Right cardiac atrium (tissue), 5 donors: ENCODE results near the gene HKDC1. TPM values are rescaled to one million over a fixed set of nuclear protein-coding genes. Genes with fewer than 3 reads are reported as not detected.

ENCODE experiments used
- ATAC-seq, 2 donors: fragments of 200-7000 bp; cut with Tn5 transposase; one replicate each; pipeline versions ENCODE4 v1.8.0 to v1.9.1; 2020; ENCODE audit warnings: moderate library complexity in 2 of 2, mild to moderate bottlenecking in 1 of 2
- DNase-seq, 3 donors: peaks; one replicate each; pipeline ENCODE4 v3.0.0-alpha.2; 2020
- H3K27ac ChIP-seq: one replicate; pipeline ENCODE4 v1.5.1; 2013; ENCODE audit warnings: mild to moderate bottlenecking, low read length, control low read depth, moderate library complexity
- H3K27me3 ChIP-seq: one replicate; pipeline ENCODE4 v1.6.1; 2013; ENCODE audit not compliant: control insufficient read depth, insufficient read depth
- H3K4me1 ChIP-seq: one replicate; pipeline ENCODE4 v1.6.1; 2013; ENCODE audit warnings: low read length; ENCODE audit not compliant: control insufficient read depth, insufficient read depth
- H3K4me3 ChIP-seq: one replicate; pipeline ENCODE4 v1.5.1; 2013; ENCODE audit warnings: low read length, control low read depth
- H3K9me3 ChIP-seq: one replicate; pipeline ENCODE4 v1.6.1; 2013; ENCODE audit warnings: low read length; ENCODE audit not compliant: control insufficient read depth
- WGBS: extraction: QIAGEN DNeasy Blood & Tissue Kit; methylation state at CpG from one replicate; pipeline ENCODE4 v1.1.7; 2013; 5-methylcytosine and 5-hydroxymethylcytosine counted together
- intact Hi-C, 4 donors: fragments of 100-400 bp; cut with DNase I; formaldehyde crosslinking; loops; one replicate each; pipeline versions ENCODE4 v1.11.0 to v1.14.0; 2022 to 2023
- polyA plus RNA-seq: library from polyadenylated mRNA; stranded (reverse); fragments of 200-250 nt; gene quantifications from one replicate; pipeline ENCODE4 v1.2.3, GENCODE V29; 2013
- total RNA-seq, 4 donors: library from RNA; stranded (reverse); fragmentation: NEBNext Ultra II Directional; extraction: Animal tissue kit (Norgen Biotek cat#: 25700); gene quantifications; one replicate each; pipeline ENCODE4 v1.2.1, GENCODE V29; 2021
- donor health status: healthy with polysubstance abuse.
- donor health status: DM: no; HTN: yes; CAD: no.
- donor health status: DM: no; HTN: no; CAD: no.
- donor health status: DM: no; HTN: yes; CAD: no; lungs with severe emphysema.
- donor health status: DM: yes; HTN: yes; CAD: no.

The HKDC1 gene
- total and polyA plus RNA-seq, 5 donors, result 0.05 to 0.42 (median 0.15) TPM; not detected in 2

DNA sequence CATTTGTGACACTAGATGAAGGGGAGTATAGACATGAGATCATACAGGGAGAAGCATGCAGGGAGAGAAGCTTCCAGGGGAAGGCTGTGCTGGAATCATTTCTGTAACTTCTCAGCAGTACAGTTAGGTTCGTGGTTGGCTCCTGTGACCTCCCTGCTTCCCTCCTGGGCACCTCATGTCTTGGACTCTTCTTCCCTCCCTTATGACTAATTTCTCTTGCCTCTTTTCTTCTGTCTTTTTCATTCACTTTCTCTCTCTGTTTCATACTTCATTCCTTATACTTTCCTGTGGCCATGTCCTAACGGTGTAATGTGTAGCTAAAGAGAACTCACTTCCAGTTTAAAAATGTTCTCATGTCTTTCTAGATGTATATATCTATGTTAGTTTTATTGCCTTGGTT is 19.1 kb upstream of the HKDC1 start:
- ATAC-seq (no peak), DNase-seq (no peak)
- no peak overlapping the region for H3K4me3 ChIP-seq
- H3K4me1 ChIP-seq, result no peaks in the 10 kb centered on the region
- no peak overlapping the region for H3K27ac ChIP-seq
- no peaks in the 10 kb centered on the region for H3K27me3 ChIP-seq
- intact Hi-C loops, result no loop called here
- no peaks in the 10 kb centered on the region for H3K9me3 ChIP-seq
- 76% methylated on average over 2 of the region's 2 CpGs for WGBS

DNA sequence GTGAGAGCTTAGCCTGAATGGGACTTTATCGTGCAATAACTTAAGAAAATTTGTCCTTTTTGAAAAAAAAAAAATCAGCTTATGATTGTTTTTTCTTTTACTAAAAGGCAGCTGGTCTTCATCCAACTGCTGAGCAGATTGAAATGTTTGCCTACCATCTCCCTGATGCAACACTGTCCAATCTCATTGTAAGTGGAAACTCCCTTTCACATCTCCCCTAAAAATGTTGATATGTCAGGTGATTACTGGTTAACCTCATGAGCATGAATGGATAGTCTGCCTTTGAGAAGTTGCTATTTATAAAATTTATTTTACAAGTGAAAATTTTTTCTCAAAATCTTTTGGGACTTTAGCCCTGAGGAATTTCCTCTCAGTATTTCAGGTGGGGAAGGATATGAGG is 17.8 kb upstream of the HKDC1 start:
- intact Hi-C loops, result no loop called here
- Histone ChIP-seq H3K4me3 (no peak overlapping the region), H3K4me1 (no peaks in the 10 kb centered on the region), H3K9me3 (no peaks in the 10 kb centered on the region), H3K27ac (no peak overlapping the region), H3K27me3 (no peaks in the 10 kb centered on the region)
- DNase-seq (no peak), ATAC-seq (no peak)
- 86% methylated on average over 1 of the region's 1 CpG for WGBS

DNA sequence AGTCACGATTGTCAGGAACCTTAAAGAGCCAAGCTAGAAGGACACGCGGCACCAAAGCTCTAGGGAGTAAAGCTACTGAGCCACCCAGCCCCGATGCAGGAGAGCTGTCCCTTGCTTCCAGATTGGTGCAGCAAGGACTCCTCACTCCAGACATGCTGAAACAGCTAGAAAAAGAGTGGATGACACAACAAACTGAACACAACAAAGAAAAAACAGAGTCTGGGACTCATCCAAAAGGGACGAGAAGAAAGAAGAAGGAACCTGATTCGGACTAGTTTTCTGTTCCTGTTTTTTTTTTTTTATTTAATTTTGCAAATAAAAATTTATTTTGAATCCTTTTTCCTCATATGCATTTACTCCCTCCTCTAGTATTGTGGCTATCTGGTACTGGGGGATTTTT is 11.4 kb upstream of the HKDC1 start:
- intact Hi-C loops, result no loop called here
- Histone ChIP-seq H3K27ac (no peak overlapping the region), H3K27me3 (no peaks in the 10 kb centered on the region), H3K4me3 (no peak overlapping the region), H3K4me1 (no peaks in the 10 kb centered on the region), H3K9me3 (no peaks in the 10 kb centered on the region)
- no peak for DNase-seq
- WGBS, result 85% methylated on average over 6 of the region's 6 CpGs
- ATAC-seq, result no peak

DNA sequence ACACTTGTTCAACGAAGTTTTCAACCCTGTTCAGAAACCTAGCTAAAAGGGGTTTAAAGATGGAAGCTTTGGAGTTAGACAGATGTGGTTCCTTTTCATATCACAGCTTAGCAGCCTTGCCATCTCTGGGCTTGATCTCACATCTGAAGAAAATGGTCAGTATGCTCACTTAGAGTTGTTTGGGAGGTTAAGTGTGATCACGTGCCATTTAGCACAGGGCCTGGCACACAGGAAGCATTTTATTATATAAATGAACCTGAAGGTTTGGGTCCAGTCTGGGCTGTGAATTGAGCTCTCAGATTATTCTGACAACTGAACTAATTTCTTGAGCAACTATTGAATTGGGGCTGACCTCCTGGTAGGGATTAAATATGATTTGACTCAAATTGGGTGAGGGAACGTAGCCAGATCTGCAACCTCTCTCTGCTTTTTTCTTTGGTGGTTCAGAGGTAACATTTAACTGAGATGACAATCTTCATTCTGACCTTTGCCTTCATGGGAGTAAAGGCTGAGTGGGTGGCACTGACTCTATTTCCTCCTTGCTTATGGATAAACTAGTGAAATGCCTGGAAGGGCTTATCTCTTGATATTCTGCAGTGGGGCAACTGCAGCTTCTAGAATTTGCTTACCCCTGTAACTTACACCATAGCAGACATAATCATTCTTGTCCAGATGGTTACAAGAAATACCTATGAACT is 10.2 kb upstream of the HKDC1 start:
- intact Hi-C loops, result no loop called here
- H3K27ac ChIP-seq, result no peak overlapping the region
- H3K27me3 ChIP-seq, result no peaks in the 10 kb centered on the region
- DNase-seq (no peak), ATAC-seq (no peak)
- no peaks in the 10 kb centered on the region for H3K9me3 ChIP-seq
- 81% methylated on average over 3 of the region's 3 CpGs for WGBS
- H3K4me3 ChIP-seq, result no peak overlapping the region
- H3K4me1 ChIP-seq, result no peaks in the 10 kb centered on the region

DNA sequence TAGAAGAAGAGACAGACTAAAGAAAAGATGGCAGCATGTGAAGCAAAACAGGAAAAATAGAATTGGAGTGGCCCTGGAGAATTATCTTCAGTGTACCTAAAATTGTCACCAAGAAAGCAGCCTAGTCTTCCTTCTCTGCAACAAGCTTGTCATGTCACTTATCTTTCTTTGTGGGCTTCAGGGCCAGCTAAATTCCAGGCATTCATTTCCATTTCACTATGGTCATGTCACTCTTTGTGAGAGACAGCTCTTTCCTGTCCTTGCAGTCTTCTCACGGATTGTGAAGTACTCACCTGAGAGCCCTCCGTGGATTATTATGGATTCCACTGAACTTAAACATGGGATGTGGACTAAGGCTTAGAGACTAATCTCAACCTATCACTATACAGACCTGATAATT is 9.0 kb upstream of the HKDC1 start:
- no peaks in the 10 kb centered on the region for H3K4me1 ChIP-seq
- no peak overlapping the region for H3K4me3 ChIP-seq
- H3K27ac ChIP-seq, result no peak overlapping the region
- H3K27me3 ChIP-seq, result no peaks in the 10 kb centered on the region
- WGBS, result 40% methylated on average over 2 of the region's 2 CpGs
- intact Hi-C loops, result no loop called here
- no peaks in the 10 kb centered on the region for H3K9me3 ChIP-seq
- ATAC-seq, result no peak
- no peak for DNase-seq

DNA sequence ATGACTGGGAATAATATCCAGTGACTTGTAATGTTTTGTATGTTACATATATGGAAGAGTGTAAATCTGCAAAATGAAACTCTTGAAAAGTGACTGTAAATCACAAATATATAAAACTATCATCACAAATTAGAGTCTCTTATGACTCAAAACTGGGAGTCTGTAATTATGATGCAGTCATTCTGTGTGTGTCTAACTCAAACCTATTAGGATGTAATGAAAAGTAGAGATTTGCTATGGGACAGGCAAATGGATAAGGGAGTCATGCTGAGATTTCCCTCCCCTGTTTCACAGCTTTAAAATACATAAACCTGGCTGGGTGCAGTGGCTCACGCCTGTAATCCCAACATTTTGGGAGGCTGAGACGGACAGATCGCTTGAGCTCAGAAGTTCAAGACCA is 8.6 kb upstream of the HKDC1 start:
- H3K27me3 ChIP-seq, result no peaks in the 10 kb centered on the region
- H3K4me3 ChIP-seq, result no peak overlapping the region
- no peaks in the 10 kb centered on the region for H3K4me1 ChIP-seq
- intact Hi-C loops, result no loop called here
- no peak for ATAC-seq
- H3K27ac ChIP-seq, result no peak overlapping the region
- no peak for DNase-seq
- WGBS, result 81% methylated on average over 3 of the region's 3 CpGs
- H3K9me3 ChIP-seq, result no peaks in the 10 kb centered on the region

DNA sequence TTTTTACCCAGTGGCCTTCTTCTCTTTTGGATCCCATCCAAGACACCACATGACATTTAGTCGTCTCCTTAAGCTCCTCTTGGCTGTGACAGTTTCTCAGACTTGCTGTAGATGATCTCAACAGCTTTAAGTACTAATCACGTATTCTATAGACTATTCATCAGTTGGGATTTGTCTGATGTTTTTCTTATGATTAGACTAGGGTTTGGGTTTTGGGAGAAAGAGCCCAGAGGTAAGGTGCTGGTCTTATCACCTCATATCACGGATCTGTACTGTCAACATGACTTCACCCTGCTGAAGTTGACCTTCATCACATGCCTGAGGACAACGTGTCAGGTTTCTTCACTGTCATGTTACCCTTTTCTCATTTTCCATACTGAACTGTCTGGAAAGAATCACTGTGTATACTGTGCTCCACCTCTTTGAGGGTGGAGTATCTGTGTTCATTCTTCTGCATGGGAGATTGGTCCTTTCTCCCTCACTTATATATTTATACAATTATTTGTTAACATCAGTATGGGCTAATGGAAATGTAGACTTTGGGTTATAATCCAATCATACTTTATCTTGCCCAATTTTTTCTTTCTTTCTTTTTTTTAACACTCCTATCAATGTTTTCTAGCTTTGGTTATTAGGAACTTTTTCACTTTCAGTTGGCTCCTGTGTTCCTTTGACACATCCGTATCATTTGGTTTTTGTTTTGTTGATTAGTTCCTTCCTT is 6.4 kb upstream of the HKDC1 start:
- Histone ChIP-seq H3K9me3 (no peaks in the 10 kb centered on the region), H3K4me1 (no peaks in the 10 kb centered on the region), H3K27me3 (no peaks in the 10 kb centered on the region), H3K27ac (no peak overlapping the region), H3K4me3 (no peak overlapping the region)
- intact Hi-C loops, result no loop called here
- DNase-seq, result no peak
- WGBS, result 34% methylated on average over 5 of the region's 5 CpGs
- ATAC-seq, result no peak

DNA sequence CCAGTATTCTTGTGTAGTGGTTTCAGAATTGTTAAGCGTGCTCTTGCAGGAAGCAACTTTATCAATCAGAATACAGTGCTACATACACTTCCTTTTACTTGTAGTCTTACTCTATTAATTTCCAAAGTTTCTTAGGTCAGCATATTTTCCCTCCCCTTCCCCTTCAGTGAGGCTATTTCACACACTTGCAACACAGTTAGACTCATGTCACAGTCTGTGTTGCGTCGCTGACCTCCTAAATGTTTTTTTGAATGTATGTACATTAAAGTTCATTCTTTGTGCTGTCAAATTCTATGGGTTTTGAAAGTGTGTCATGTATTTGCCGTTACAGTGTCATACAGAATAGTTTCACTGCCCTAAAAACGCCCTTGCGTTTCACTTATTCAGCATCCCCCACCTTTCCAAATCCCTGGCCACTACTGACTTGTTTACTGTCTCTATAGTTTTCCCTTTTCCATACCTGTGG is 5.4 kb upstream of the HKDC1 start:
- 90% methylated on average over 6 of the region's 6 CpGs for WGBS
- no peak for DNase-seq
- no peak overlapping the region for H3K4me3 ChIP-seq
- intact Hi-C loops, result no loop called here
- H3K27me3 ChIP-seq, result no peaks in the 10 kb centered on the region
- H3K4me1 ChIP-seq, result no peaks in the 10 kb centered on the region
- no peak overlapping the region for H3K27ac ChIP-seq
- no peak for ATAC-seq
- no peaks in the 10 kb centered on the region for H3K9me3 ChIP-seq

DNA sequence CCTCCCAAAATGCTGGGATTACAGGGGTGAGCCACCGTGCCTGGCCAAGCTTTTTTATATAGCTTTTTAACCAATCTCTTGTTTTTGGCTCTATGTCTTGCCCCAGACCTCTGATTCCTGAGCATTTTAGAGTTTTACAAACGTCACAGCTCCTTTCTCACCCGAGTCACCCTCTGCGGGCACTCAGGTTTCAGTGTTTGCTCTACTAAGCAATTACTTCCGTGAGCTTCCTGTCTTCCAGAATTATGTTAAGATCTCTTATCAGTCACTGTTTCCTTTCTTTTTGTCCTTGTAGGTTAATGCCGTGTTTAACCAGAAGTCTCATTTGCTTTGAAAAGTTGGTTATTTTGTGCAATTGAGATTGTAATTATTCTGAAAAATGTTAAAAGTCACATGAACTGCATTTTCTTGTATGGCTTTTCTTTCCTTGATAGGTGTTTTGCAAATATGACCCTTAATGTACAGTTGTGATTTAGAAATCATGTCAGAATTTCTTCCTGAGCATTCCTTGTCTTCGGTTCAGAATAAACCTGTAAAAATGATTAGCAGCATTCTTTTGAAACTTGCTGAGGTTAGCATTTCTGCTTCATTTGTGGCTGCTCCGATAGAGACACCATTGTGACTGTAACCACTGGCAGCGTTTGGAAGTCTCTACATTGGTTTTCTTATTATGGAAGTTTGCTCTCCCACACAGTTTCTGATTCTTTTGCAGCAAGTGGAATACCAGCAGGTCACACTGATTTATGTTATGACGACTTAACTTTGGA is 4.5 kb upstream of the HKDC1 start:
- H3K9me3 ChIP-seq, result no peaks in the 10 kb centered on the region
- no peaks in the 10 kb centered on the region for H3K4me1 ChIP-seq
- no peak overlapping the region for H3K4me3 ChIP-seq
- intact Hi-C loops, result no loop called here
- H3K27ac ChIP-seq, result no peak overlapping the region
- no peaks in the 10 kb centered on the region for H3K27me3 ChIP-seq
- no peak for DNase-seq
- WGBS, result 49% methylated on average over 10 of the region's 10 CpGs
- no peak for ATAC-seq

DNA sequence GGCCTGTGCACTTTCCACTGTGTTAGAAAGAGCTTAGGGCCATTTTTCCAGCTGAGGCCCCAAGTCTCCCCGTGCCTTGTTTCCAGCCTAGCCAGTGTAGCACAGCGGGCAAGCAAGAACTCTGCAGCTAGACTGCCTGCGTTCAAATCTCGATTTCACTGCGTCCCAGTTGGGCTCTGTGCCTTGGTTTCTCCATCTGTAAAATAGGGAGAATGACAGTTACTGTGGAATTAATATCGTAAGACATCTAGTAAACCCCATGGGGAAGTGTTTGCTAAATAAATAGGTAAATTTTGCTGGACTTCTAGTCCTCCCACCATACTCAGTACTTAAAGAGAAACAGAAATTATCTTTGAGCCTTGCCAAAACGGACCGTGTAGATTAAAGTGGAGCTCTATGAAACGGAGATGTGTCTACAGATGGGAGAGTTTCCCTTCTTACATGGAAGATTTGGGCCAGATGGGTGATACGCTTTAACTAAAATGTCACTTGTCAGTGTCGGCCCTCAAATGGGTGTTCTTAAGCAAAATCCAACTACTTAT is 3.5 kb upstream of the HKDC1 start:
- ATAC-seq, result no peak
- no peak overlapping the region for H3K27ac ChIP-seq
- no peaks in the 10 kb centered on the region for H3K27me3 ChIP-seq
- intact Hi-C loops, result no loop called here
- DNase-seq, result no peak
- no peak overlapping the region for H3K4me3 ChIP-seq
- H3K4me1 ChIP-seq, result no peaks in the 10 kb centered on the region
- WGBS, result 82% methylated on average over 11 of the region's 11 CpGs
- no peaks in the 10 kb centered on the region for H3K9me3 ChIP-seq
